ENCODE data around the gene CEP57L1. TPM values are rescaled to one million over a fixed set of nuclear protein-coding genes. Genes with fewer than 3 reads are reported as not detected.

CEP57L1 gene
- total and polyA plus RNA-seq, 4 donors: 8.5 to 21.9 (median 13.4) TPM

GRCh38 chr6:109092074-109092473 is 3.2 kb upstream of the CEP57L1 start:
- intact Hi-C loops (cut with DNase I): loop anchor here (5.0 to 10.0 kb wide), 2 partner anchors 290 to 293 kb away; partner anchors contain the start of gene CD164 (in 2 of the 2)
- Histone ChIP-seq H3K36me3 (ENCODE audit: control insufficient read depth in 1 of 2, insufficient read depth in 2 of 2, low read length in 1 of 2) (no peaks in the 10 kb centered on the region), H3K27ac (ENCODE audit: low read depth in 1 of 2, low read length in 2 of 2) (no peak overlapping the region), H3K27me3 (ENCODE audit: control insufficient read depth in 1 of 2, insufficient read depth in 2 of 2, low read length in 1 of 2) (no peaks in the 10 kb centered on the region), H3K4me1 (ENCODE audit: control insufficient read depth in 1 of 2, insufficient read depth in 2 of 2, low read length in 2 of 2) (peaks cover 2 to 16% of the 10 kb centered on the region in 2 donors), H3K4me3 (ENCODE audit: low read length in 2 of 2) (peak overlapping the region; percentile 28 to 41), H3K9me3 (ENCODE audit: control insufficient read depth, low read length) (no peaks in the 10 kb centered on the region)
- WGBS, 2 donors: 35 to 41% methylated on average over 1 of the region's 1 CpG
- no peak for ATAC-seq (ENCODE audit: low FRiP score)
- no peak for DNase-seq

GRCh38 chr6:109093732-109094415 is 1.4 kb upstream of the CEP57L1 start:
- ATAC-seq (ENCODE audit: low FRiP score): no peak
- Histone ChIP-seq H3K9me3 (ENCODE audit: control insufficient read depth, low read length) (no peaks in the 10 kb centered on the region), H3K27me3 (ENCODE audit: control insufficient read depth in 1 of 2, insufficient read depth in 2 of 2, low read length in 1 of 2) (no peaks in the 10 kb centered on the region), H3K27ac (ENCODE audit: low read depth in 1 of 2, low read length in 2 of 2) (peak overlapping the region in 1 of 2 donors; percentile 61), H3K4me1 (ENCODE audit: control insufficient read depth in 1 of 2, insufficient read depth in 2 of 2, low read length in 2 of 2) (peaks cover 2 to 16% of the 10 kb centered on the region in 2 donors), H3K36me3 (ENCODE audit: control insufficient read depth in 1 of 2, insufficient read depth in 2 of 2, low read length in 1 of 2) (no peaks in the 10 kb centered on the region), H3K4me3 (ENCODE audit: low read length in 2 of 2) (peak overlapping the region; percentile 61 to 93)
- intact Hi-C loops (cut with DNase I): loop anchor here (5.0 to 10.0 kb wide), 2 partner anchors 288 to 291 kb away; partner anchors contain the start of gene CD164 (in 2 of the 2)
- DNase-seq: no peak
- WGBS, 2 donors: 0% methylated on average over 19 of the region's 19 CpGs

GRCh38 chr6:109094416-109095035 is 781 bp upstream of the CEP57L1 start, which contains the start of gene SESN1:
Gene SESN1, minus strand, starts transcription at chr6:109094846. Its CDS starts 773 bp downstream, at chr6:109094073.
- Histone ChIP-seq H3K9me3 (ENCODE audit: control insufficient read depth, low read length) (no peaks in the 10 kb centered on the region), H3K36me3 (ENCODE audit: control insufficient read depth in 1 of 2, insufficient read depth in 2 of 2, low read length in 1 of 2) (no peaks in the 10 kb centered on the region), H3K4me3 (ENCODE audit: low read length in 2 of 2) (peak within 1 kb of the TSS; percentile 61 to 93), H3K27me3 (ENCODE audit: control insufficient read depth in 1 of 2, insufficient read depth in 2 of 2, low read length in 1 of 2) (no peaks in the 10 kb centered on the region), H3K27ac (ENCODE audit: low read depth in 1 of 2, low read length in 2 of 2) (peak within 1 kb of the TSS; percentile 47 to 84), H3K4me1 (ENCODE audit: control insufficient read depth in 1 of 2, insufficient read depth in 2 of 2, low read length in 2 of 2) (peaks cover 2 to 14% of the 10 kb centered on the region in 2 donors)
- intact Hi-C loops (cut with DNase I): loop anchor here (5.0 to 10.0 kb wide), 2 partner anchors 288 to 290 kb away; partner anchors contain the start of gene CD164 (in 2 of the 2)
- ATAC-seq (ENCODE audit: low FRiP score) (peak; percentile 97), DNase-seq (peak; percentile 97 to 99)
- 0% methylated on average over 39 to 62 of the region's 62 CpGs for WGBS, 2 donors

GRCh38 chr6:109095835-109096084 is 453 bp downstream of the CEP57L1 start:
- DNase-seq (no peak), ATAC-seq (ENCODE audit: low FRiP score) (no peak)
- Histone ChIP-seq H3K9me3 (ENCODE audit: control insufficient read depth, low read length) (no peaks in the 10 kb centered on the region), H3K27me3 (ENCODE audit: control insufficient read depth in 1 of 2, insufficient read depth in 2 of 2, low read length in 1 of 2) (no peaks in the 10 kb centered on the region), H3K4me3 (ENCODE audit: low read length in 2 of 2) (peak overlapping the region; percentile 61 to 67), H3K4me1 (ENCODE audit: control insufficient read depth in 1 of 2, insufficient read depth in 2 of 2, low read length in 2 of 2) (peaks cover 0 to 8% of the 10 kb centered on the region in 2 donors), H3K27ac (ENCODE audit: low read depth in 1 of 2, low read length in 2 of 2) (peak overlapping the region in 1 of 2 donors; percentile 74), H3K36me3 (ENCODE audit: control insufficient read depth in 1 of 2, insufficient read depth in 2 of 2, low read length in 1 of 2) (no peaks in the 10 kb centered on the region)
- 0 to 1% methylated on average over 8 of the region's 8 CpGs for WGBS, 2 donors
- intact Hi-C loops (cut with DNase I): loop anchor here in 1 of 2 donors (10.0 kb wide), 1 partner anchor 289 kb away; the partner anchor contains the start of gene CD164

GRCh38 chr6:109096208-109096607 is 901 bp downstream of the CEP57L1 start:
- Histone ChIP-seq H3K27ac (ENCODE audit: low read depth in 1 of 2, low read length in 2 of 2) (no peak overlapping the region), H3K36me3 (ENCODE audit: control insufficient read depth in 1 of 2, insufficient read depth in 2 of 2, low read length in 1 of 2) (no peaks in the 10 kb centered on the region), H3K9me3 (ENCODE audit: control insufficient read depth, low read length) (no peaks in the 10 kb centered on the region), H3K4me3 (ENCODE audit: low read length in 2 of 2) (no peak overlapping the region), H3K27me3 (ENCODE audit: control insufficient read depth in 1 of 2, insufficient read depth in 2 of 2, low read length in 1 of 2) (no peaks in the 10 kb centered on the region), H3K4me1 (ENCODE audit: control insufficient read depth in 1 of 2, insufficient read depth in 2 of 2, low read length in 2 of 2) (peaks cover 0 to 7% of the 10 kb centered on the region in 2 donors)
- WGBS, 2 donors: 36% methylated on average over 6 of the region's 6 CpGs
- ATAC-seq (ENCODE audit: low FRiP score): no peak
- intact Hi-C loops (cut with DNase I): loop anchor here in 1 of 2 donors (10.0 kb wide), 1 partner anchor 289 kb away; the partner anchor contains the start of gene CD164
- DNase-seq: no peak

- H3K27me3 ChIP-seq (ENCODE audit: control insufficient read depth in 1 of 2, insufficient read depth in 2 of 2, low read length in 1 of 2): no peaks in the 10 kb centered on the region
- H3K36me3 ChIP-seq (ENCODE audit: control insufficient read depth in 1 of 2, insufficient read depth in 2 of 2, low read length in 1 of 2): peaks cover 0 to 5% of the 10 kb centered on the region in 2 donors
- H3K4me3 ChIP-seq (ENCODE audit: low read length in 2 of 2): no peak overlapping the region
- intact Hi-C loops (cut with DNase I): loop anchor here in 1 of 2 donors (10.0 kb wide), 1 partner anchor 287 kb away; the partner anchor contains the start of gene CD164
- no peak for DNase-seq
- no peak for ATAC-seq (ENCODE audit: low FRiP score)
- 93 to 95% methylated on average over 1 of the region's 1 CpG for WGBS, 2 donors
- H3K27ac ChIP-seq (ENCODE audit: low read depth in 1 of 2, low read length in 2 of 2): no peak overlapping the region
- H3K4me1 ChIP-seq (ENCODE audit: control insufficient read depth in 1 of 2, insufficient read depth in 2 of 2, low read length in 2 of 2): no peaks in the 10 kb centered on the region
- no peaks in the 10 kb centered on the region for H3K9me3 ChIP-seq (ENCODE audit: control insufficient read depth, low read length)
Measured at GRCh38 chr6:109097661-109098060, 2.4 kb downstream of the CEP57L1 start.

- Histone ChIP-seq H3K4me1 (ENCODE audit: control insufficient read depth in 1 of 2, insufficient read depth in 2 of 2, low read length in 2 of 2) (no peaks in the 10 kb centered on the region), H3K4me3 (ENCODE audit: low read length in 2 of 2) (no peak overlapping the region), H3K36me3 (ENCODE audit: control insufficient read depth in 1 of 2, insufficient read depth in 2 of 2, low read length in 1 of 2) (peaks cover 0 to 5% of the 10 kb centered on the region in 2 donors), H3K27ac (ENCODE audit: low read depth in 1 of 2, low read length in 2 of 2) (no peak overlapping the region), H3K9me3 (ENCODE audit: control insufficient read depth, low read length) (no peaks in the 10 kb centered on the region), H3K27me3 (ENCODE audit: control insufficient read depth in 1 of 2, insufficient read depth in 2 of 2, low read length in 1 of 2) (no peaks in the 10 kb centered on the region)
- 41 to 58% methylated on average over 1 of the region's 1 CpG for WGBS, 2 donors
- intact Hi-C loops (cut with DNase I): no loop called here
- ATAC-seq (ENCODE audit: low FRiP score) (no peak), DNase-seq (no peak)
Measured at GRCh38 chr6:109102762-109103161, 7.5 kb downstream of the CEP57L1 start.

GRCh38 chr6:109103942-109104341 is 8.6 kb downstream of the CEP57L1 start:
- ATAC-seq (ENCODE audit: low FRiP score) (no peak), DNase-seq (no peak)
- Histone ChIP-seq H3K4me3 (ENCODE audit: low read length in 2 of 2) (no peak overlapping the region), H3K27ac (ENCODE audit: low read depth in 1 of 2, low read length in 2 of 2) (no peak overlapping the region), H3K9me3 (ENCODE audit: control insufficient read depth, low read length) (no peaks in the 10 kb centered on the region), H3K4me1 (ENCODE audit: control insufficient read depth in 1 of 2, insufficient read depth in 2 of 2, low read length in 2 of 2) (no peaks in the 10 kb centered on the region), H3K36me3 (ENCODE audit: control insufficient read depth in 1 of 2, insufficient read depth in 2 of 2, low read length in 1 of 2) (peaks cover 0 to 5% of the 10 kb centered on the region in 2 donors), H3K27me3 (ENCODE audit: control insufficient read depth in 1 of 2, insufficient read depth in 2 of 2, low read length in 1 of 2) (no peaks in the 10 kb centered on the region)
- intact Hi-C loops (cut with DNase I): no loop called here

Data from aorta (tissue), 5 donors.